ENCODE data around the gene RTN4R.
"Not testable (repeated sequence)": the region's sequence is repeated elsewhere in the genome, so short reads cannot be mapped to it uniquely, and the experiment has no call there.

RTN4R gene

DNA sequence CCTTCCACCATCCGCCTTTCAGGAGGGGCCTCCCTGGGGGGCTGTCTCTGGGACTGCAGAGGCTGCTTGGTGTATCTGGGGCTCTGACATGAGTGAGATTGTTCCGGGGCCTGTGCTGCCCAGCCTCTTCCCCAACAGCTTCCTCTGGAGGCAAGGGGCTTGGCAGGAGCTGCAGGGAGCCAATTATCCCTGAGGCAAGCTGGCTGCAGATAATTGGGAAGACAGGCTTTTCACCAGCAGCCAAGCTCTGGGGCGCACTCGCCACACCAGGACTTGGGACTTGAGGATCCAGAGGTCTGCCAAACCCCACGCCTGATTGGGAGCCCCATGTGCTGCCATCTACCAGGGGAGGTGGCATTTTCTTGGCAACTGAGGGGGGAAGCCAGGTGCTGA is 15.6 kb upstream of the RTN4R start:
- no peaks in the 10 kb centered on the region for H3K4me1 ChIP-seq (ENCODE audit: control insufficient read depth in 1 of 2, insufficient read depth in 1 of 2, low read depth in 1 of 2, low read length in 1 of 2)
- H3K36me3 ChIP-seq = no peaks in the 10 kb centered on the region
- TF ChIP-seq, protein P1, sequence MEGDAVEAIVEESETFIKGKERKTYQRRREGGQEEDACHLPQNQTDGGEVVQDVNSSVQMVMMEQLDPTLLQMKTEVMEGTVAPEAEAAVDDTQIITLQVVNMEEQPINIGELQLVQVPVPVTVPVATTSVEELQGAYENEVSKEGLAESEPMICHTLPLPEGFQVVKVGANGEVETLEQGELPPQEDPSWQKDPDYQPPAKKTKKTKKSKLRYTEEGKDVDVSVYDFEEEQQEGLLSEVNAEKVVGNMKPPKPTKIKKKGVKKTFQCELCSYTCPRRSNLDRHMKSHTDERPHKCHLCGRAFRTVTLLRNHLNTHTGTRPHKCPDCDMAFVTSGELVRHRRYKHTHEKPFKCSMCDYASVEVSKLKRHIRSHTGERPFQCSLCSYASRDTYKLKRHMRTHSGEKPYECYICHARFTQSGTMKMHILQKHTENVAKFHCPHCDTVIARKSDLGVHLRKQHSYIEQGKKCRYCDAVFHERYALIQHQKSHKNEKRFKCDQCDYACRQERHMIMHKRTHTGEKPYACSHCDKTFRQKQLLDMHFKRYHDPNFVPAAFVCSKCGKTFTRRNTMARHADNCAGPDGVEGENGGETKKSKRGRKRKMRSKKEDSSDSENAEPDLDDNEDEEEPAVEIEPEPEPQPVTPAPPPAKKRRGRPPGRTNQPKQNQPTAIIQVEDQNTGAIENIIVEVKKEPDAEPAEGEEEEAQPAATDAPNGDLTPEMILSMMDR (IDR thresholded peaks at IDR 0.05) = no peak
- no peaks in the 10 kb centered on the region for H3K27me3 ChIP-seq
- no peaks in the 10 kb centered on the region for H3K9me3 ChIP-seq
- no peak overlapping the region for H3K4me3 ChIP-seq (ENCODE audit: low read depth in 1 of 2, low read length in 1 of 2)
- H3K27ac ChIP-seq = no peak overlapping the region

DNA sequence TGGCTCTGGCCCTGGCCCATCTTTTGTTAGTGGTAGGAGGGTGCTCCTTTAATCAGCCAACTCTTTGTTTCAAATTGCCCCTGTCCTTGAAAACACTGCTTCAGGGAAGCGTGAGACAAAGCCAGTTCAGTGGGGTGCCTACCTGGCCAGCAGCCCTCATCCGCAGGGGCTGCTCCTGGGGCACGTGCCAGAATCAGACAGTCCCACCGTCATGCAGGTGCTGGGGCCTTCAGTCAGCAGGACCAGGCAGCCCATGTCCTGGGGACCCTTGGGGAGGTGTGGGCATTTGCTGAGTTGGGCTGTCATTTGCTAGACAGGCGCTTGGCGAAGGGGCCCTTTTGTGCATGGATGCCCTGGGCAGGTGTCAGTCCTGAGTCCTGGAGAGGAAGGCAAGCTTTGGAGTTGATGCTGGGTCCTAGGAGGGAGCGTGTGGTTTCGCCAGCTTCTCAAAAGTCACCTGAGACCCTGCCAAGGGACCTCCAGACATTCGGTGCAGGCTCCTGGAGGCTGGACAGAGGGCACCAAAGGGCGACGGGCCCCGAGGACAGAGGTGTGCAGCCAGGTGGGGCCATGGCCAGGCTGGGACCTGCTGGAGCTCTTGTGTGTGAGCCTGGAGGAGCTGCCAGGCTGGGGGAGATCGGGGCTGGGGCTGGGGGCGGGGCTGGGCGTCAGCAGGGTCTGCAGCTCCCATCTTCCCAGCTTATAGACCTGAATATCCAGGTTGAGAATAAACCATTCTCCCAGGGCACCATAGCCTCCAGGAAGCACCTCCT is 15.0 kb upstream of the RTN4R start:
- no peaks in the 10 kb centered on the region for H3K36me3 ChIP-seq
- H3K9me3 ChIP-seq = no peaks in the 10 kb centered on the region
- no peaks in the 10 kb centered on the region for H3K4me1 ChIP-seq (ENCODE audit: control insufficient read depth in 1 of 2, insufficient read depth in 1 of 2, low read depth in 1 of 2, low read length in 1 of 2)
- no peak overlapping the region for H3K4me3 ChIP-seq (ENCODE audit: low read depth in 1 of 2, low read length in 1 of 2)
- no peak overlapping the region for H3K27ac ChIP-seq
- no peaks in the 10 kb centered on the region for H3K27me3 ChIP-seq
- TF ChIP-seq, protein P1 (IDR thresholded peaks at IDR 0.05) = no peak

GRCh38 chr22:20281891-20282290 is 13.8 kb upstream of the RTN4R start:
- Histone ChIP-seq H3K9me3 (no peaks in the 10 kb centered on the region), H3K27me3 (no peaks in the 10 kb centered on the region), H3K4me1 (ENCODE audit: control insufficient read depth in 1 of 2, insufficient read depth in 1 of 2, low read depth in 1 of 2, low read length in 1 of 2) (no peaks in the 10 kb centered on the region), H3K36me3 (no peaks in the 10 kb centered on the region), H3K4me3 (ENCODE audit: low read depth in 1 of 2, low read length in 1 of 2) (no peak overlapping the region), H3K27ac (no peak overlapping the region)
- TF ChIP-seq, protein P1 (IDR thresholded peaks at IDR 0.05) = no peak

DNA sequence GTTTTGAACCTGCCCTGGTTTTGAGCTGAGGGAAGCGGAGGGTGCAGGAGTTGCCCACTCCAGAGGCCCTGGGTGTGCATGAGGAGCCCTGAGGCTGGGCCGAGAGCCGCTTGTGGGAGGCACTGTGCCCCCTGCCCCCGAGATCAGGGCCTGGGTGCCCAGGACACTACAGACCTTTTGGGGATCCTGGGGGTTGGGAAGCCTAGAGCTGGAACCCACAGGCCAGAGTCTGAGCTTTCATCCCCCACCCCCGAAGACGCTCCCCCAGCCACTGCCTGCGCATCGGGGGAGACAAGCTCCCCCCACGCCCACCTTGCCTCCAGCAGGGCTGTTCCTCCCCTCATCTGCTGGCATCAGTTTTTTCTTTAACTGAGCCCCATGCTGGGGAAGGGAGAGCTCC is 13.4 kb upstream of the RTN4R start:
- H3K36me3 ChIP-seq; H3K4me1 ChIP-seq (ENCODE audit: control insufficient read depth in 1 of 2, insufficient read depth in 1 of 2, low read depth in 1 of 2, low read length in 1 of 2): not testable (repeated sequence)

DNA sequence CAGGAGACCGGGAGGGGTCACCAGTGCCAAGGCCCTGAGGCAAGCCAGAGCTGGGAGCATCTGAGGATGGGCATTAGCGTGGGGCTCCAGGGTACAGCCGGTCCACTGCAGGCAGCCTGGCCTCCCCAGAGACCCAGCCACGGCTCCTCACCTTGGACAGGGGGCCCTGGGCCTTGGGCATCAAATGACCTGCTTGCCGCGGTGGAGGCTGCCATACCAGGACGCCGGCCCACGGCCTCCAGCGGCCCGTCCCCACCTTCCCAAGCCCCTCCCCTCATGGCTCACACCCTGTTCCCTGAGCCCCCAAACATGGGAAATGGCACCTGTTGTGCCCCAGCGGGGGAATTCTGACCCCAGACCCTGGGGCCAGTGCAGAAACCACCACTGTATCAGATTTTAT is 12.7 kb upstream of the RTN4R start:
- Histone ChIP-seq H3K4me3 (ENCODE audit: low read depth in 1 of 2, low read length in 1 of 2) (no peak overlapping the region), H3K36me3 (no peaks in the 10 kb centered on the region), H3K4me1 (ENCODE audit: control insufficient read depth in 1 of 2, insufficient read depth in 1 of 2, low read depth in 1 of 2, low read length in 1 of 2) (no peaks in the 10 kb centered on the region), H3K27ac (no peak overlapping the region), H3K27me3 (no peaks in the 10 kb centered on the region), H3K9me3 (no peaks in the 10 kb centered on the region)
- TF ChIP-seq, protein P1 (IDR thresholded peaks at IDR 0.05) = no peak

More for the DNA sequence above, 13.4 kb upstream of the RTN4R start:
- not testable (repeated sequence) for H3K4me3 ChIP-seq (ENCODE audit: low read depth in 1 of 2, low read length in 1 of 2); H3K27ac ChIP-seq; H3K27me3 ChIP-seq; H3K9me3 ChIP-seq

DNA sequence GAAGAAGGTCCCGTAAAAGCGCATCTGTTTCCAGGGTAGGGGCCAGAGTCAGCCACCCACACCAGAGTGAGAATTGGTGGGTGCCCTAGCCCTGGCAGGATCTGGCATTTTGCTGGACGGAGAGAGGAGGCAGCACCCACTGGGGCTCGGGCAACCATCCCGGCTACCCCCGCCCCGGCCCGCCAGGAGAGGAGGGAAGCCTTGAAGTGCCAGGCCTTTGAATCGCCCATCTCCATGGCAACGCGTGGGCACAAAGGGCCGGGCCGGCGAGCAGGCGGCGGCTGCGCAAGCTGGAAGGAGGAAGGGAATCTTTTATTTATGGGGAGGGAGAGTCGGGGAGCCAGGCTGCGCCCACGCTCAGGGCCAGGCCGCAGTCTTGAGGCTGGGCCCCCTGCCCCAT is 12.0 kb upstream of the RTN4R start:
- not testable (repeated sequence) for H3K4me1 ChIP-seq (ENCODE audit: control insufficient read depth in 1 of 2, insufficient read depth in 1 of 2, low read depth in 1 of 2, low read length in 1 of 2); H3K4me3 ChIP-seq (ENCODE audit: low read depth in 1 of 2, low read length in 1 of 2); H3K9me3 ChIP-seq; H3K27ac ChIP-seq; H3K27me3 ChIP-seq; H3K36me3 ChIP-seq

Measured in neutrophil (primary cell).